ENCODE data around the gene NRN1L.
A peak's percentile ranks its signal among the peaks of the same experiment; 100 is the strongest.

GRCh38 chr16:67872631-67873434, 11.9 kb upstream of the NRN1L start, which contains the start of gene EDC4:
- TF ChIP-seq CTCF (IDR thresholded peaks at IDR 0.05) (no peak), POLR2A (IDR thresholded peaks at IDR 0.05) (peak; percentile 30 to 60), EP300 (IDR thresholded peaks at IDR 0.05) (no peak), POLR2AphosphoS5 (IDR thresholded peaks at IDR 0.05) (peak; percentile 68 to 93 (median 84))
